GM10266 (cell line): Measurements from ENCODE around the gene C5orf58.

ENCODE experiments used
- DNase-seq: peaks from one replicate; pipeline ENCODE4 v3.0.0; 2012; ENCODE audit errors: extremely low spot score
- TF ChIP-seq, protein P1 (sequence below): IDR thresholded peaks from 2 replicates; pipeline ENCODE4 v1.5.1; 2012; ENCODE audit warnings: mild to moderate bottlenecking, low read depth; ENCODE audit not compliant: control insufficient read depth, insufficient read depth; ENCODE audit errors: missing control alignments

Gene C5orf58

GRCh38 chr5:170284231-170284630 is 51.4 kb downstream of the C5orf58 start:
- TF ChIP-seq, protein P1, sequence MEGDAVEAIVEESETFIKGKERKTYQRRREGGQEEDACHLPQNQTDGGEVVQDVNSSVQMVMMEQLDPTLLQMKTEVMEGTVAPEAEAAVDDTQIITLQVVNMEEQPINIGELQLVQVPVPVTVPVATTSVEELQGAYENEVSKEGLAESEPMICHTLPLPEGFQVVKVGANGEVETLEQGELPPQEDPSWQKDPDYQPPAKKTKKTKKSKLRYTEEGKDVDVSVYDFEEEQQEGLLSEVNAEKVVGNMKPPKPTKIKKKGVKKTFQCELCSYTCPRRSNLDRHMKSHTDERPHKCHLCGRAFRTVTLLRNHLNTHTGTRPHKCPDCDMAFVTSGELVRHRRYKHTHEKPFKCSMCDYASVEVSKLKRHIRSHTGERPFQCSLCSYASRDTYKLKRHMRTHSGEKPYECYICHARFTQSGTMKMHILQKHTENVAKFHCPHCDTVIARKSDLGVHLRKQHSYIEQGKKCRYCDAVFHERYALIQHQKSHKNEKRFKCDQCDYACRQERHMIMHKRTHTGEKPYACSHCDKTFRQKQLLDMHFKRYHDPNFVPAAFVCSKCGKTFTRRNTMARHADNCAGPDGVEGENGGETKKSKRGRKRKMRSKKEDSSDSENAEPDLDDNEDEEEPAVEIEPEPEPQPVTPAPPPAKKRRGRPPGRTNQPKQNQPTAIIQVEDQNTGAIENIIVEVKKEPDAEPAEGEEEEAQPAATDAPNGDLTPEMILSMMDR = no peak
- DNase-seq = no peak

DNA sequence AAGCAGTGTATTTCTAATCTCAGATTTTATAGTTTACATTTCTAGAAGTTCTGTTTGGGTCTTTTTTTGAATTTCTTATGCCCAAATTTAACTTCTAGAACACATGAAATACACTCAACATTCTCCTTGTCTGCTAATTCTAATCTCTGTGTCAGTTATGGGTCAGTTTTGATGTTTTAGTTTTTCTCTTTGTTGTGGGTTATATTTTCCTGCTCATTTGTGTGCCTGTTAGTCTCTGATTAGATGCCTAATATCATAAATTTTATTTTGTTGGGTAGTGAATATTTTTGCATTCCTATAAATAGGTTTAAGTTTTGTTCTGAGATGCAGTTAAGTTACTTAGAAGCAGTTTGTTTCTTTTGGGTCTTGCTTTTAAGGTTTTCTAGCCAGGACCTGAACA is 52.4 kb downstream of the C5orf58 start:
- TF ChIP-seq, protein P1 = no peak
- no peak for DNase-seq

- no peak for DNase-seq
- TF ChIP-seq, protein P1 = no peak
Observed at GRCh38 chr5:170286386-170286925, 53.7 kb downstream of the C5orf58 start.

DNA sequence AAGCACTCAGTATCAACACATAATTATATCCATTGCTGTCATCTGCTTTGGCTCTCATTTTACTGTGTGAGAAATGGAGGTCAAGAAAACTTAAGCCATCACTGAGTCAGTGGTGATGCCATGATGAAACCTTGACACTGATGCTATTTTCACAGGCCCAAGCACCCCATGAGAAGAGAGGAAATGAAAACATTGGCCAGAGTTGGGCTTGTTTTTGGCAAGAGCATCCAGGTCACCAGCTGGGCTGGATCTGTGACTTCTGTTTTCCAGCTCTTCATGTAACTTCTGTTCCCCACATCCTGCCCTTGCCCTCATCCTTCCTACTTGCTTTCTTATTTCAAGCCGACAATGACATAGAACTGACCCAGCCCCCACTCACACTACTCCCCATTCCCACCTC is 54.7 kb downstream of the C5orf58 start:
- DNase-seq = no peak
- TF ChIP-seq, protein P1 = no peak

DNA sequence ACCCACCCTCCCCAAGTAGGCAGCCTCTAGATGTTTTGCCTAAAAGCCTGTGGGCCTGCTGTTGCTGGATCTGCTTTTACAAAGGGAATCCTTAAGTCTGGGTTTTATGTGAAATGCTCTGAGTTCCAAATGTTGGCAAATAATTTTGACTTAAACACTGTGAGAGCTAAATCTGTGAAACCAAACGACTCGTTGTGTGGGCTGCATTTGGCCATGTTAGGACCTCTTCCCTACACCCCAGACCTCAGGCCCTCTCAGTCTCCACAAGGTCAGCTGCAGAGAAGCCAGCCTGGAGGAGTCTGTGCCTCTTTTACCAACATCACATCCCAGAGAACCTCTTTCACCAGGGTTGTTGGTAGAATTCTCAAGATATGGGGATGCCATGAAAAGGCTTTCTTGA is 55.4 kb downstream of the C5orf58 start:
- TF ChIP-seq, protein P1 = no peak

DNA sequence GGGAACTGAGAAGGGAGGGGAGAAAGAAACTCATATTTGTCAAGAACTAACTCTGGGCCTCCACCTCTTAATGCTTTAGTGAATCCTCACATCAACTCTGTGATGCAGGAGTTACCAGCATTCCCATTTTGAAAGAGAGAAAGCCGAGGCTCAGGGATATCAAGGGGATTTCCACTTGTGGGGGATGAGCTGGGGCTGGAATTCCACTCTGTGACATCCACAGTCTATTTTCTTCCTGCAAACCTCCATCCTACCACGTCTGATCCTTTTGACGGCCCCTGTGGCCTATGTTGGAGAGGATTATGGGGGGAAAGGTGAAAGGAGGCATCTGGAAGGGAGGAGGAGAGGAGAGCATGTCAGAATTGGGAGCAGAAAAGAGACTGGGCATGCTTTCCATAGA is 55.8 kb downstream of the C5orf58 start:
- TF ChIP-seq, protein P1 = no peak
- no peak for DNase-seq

More for the DNA sequence above, 55.4 kb downstream of the C5orf58 start:
- DNase-seq = no peak

GRCh38 chr5:170289121-170289520 is 56.3 kb downstream of the C5orf58 start:
- TF ChIP-seq, protein P1 = no peak
- no peak for DNase-seq
